PC-9 (cell line): ENCODE measurements around the gene FOXK1. TPM values are rescaled to one million over a fixed set of nuclear protein-coding genes. Genes with fewer than 3 reads are reported as not detected.
"Not testable (repeated sequence)": the region's sequence is repeated elsewhere in the genome, so short reads cannot be mapped to it uniquely, and the experiment has no call there.

Experiments
- BruUV-seq: library from RNA; stranded (reverse); fragments of 400-500 nt; replicated peaks from 2 replicates; lab custom pipeline; 2021; lab: Mats Ljungman, UMichigan
- CTCF ChIA-PET: fragments of 300-600 bp; sonication (Branson Sonifier 250); formaldehyde crosslinking; loops from one replicate; lab custom pipeline; 2022; ENCODE audit warnings: antibody characterized with exemption; lab: Charles Lee
- POLR2A ChIA-PET: fragments of 300-600 bp; sonication (Branson Sonifier 250); formaldehyde crosslinking; loops from one replicate; lab custom pipeline; 2022; ENCODE audit warnings: antibody characterized with exemption; ENCODE audit not compliant: unreplicated experiment; lab: Charles Lee
- DNase-seq, 2 experiments: peaks; one replicate each; pipeline versions ENCODE4 v3.0.0 to v3.0.0-alpha.2; 2015 to 2022; ENCODE audit warnings: mixed read lengths in 1 of 2
- H2AFZ ChIP-seq: fragments of 200-600 bp; sonication (generic); 2 replicates; pipeline ENCODE4 v1.8.1; 2017; ENCODE audit warnings: antibody characterized with exemption
- H3F3A ChIP-seq: fragments of 200-600 bp; sonication (generic); 2 replicates; pipeline ENCODE4 v1.8.1; 2017; ENCODE audit warnings: antibody characterized with exemption, mild to moderate bottlenecking, low read depth; ENCODE audit not compliant: insufficient read depth
- H3K27ac ChIP-seq: fragments of 200-600 bp; sonication (generic); 2 replicates; pipeline ENCODE4 v1.6.1; 2016; ENCODE audit warnings: mixed run types
- H3K27me3 ChIP-seq: fragments of 200-600 bp; sonication (generic); 2 replicates; pipeline ENCODE4 v1.6.1; 2016; ENCODE audit warnings: low read depth, mixed run types; ENCODE audit not compliant: insufficient read depth
- H3K36me3 ChIP-seq: fragments of 200-600 bp; sonication (generic); 2 replicates; pipeline ENCODE4 v1.6.1; 2016; ENCODE audit warnings: low read depth, mixed run types
- H3K4me1 ChIP-seq: fragments of 200-600 bp; sonication (generic); replicated peaks from 2 replicates; pipeline ENCODE4 v1.6.1; 2016; ENCODE audit warnings: mixed run types; ENCODE audit not compliant: insufficient read depth
- H3K4me2 ChIP-seq: fragments of 200-600 bp; sonication (generic); 2 replicates; pipeline ENCODE4 v1.6.1; 2017; ENCODE audit warnings: mixed run types
- H3K4me3 ChIP-seq: fragments of 200-600 bp; sonication (generic); 2 replicates; pipeline ENCODE4 v1.6.1; 2016; ENCODE audit warnings: mixed run types
- H3K79me2 ChIP-seq: fragments of 200-600 bp; sonication (generic); 2 replicates; pipeline ENCODE4 v1.6.1; 2017; ENCODE audit warnings: low read depth, mixed run types
- H3K9me2 ChIP-seq: fragments of 200-600 bp; sonication (generic); 2 replicates; pipeline ENCODE4 v1.8.1; 2017; ENCODE audit warnings: mild to moderate bottlenecking; ENCODE audit not compliant: insufficient read depth
- H3K9me3 ChIP-seq: fragments of 200-600 bp; sonication (generic); 2 replicates; pipeline ENCODE4 v1.8.1; 2016; ENCODE audit warnings: low read depth; ENCODE audit not compliant: insufficient read depth
- H4K20me1 ChIP-seq: fragments of 200-600 bp; sonication (generic); 2 replicates; pipeline ENCODE4 v1.8.1; 2017; ENCODE audit not compliant: insufficient read depth
- CTCF ChIP-seq: fragments of 200-600 bp; sonication (generic); conservative IDR thresholded peaks from 2 replicates; pipeline ENCODE4 v1.6.1; 2017; ENCODE audit warnings: mixed run types, antibody characterized with exemption, mild to moderate bottlenecking, moderate library complexity
- EZH2 ChIP-seq: fragments of 200-600 bp; sonication (generic); IDR thresholded peaks from 2 replicates; pipeline ENCODE4 v1.8.0; 2017; ENCODE audit warnings: antibody characterized with exemption, low read depth
- intact Hi-C: fragments of 100-400 bp; cut with micrococcal nuclease; formaldehyde crosslinking; loops from one replicate; pipeline ENCODE4 v1.10.0; 2022; ENCODE audit not compliant: unreplicated experiment
- total RNA-seq: library from RNA; stranded (reverse); gene quantifications from 2 replicates; pipeline ENCODE4 v1.2.3, GENCODE V29; 2021

The FOXK1 gene
- total RNA-seq, 1 experiment from 2014 or later = 68.1 TPM

GRCh38 chr7:4668510-4668847 is 13.6 kb upstream of the FOXK1 start:
- H4K20me1 ChIP-seq = no peaks in the 10 kb centered on the region
- TF ChIP-seq CTCF (no peak), EZH2 (no peak)
- H3K9me3 ChIP-seq = no peaks in the 10 kb centered on the region
- CTCF ChIA-PET = no interaction called here
- no peaks in the 10 kb centered on the region for H3K79me2 ChIP-seq
- no peak overlapping the region for H2AFZ ChIP-seq
- H3K9me2 ChIP-seq = no peaks in the 10 kb centered on the region
- POLR2A ChIA-PET = no interaction called here
- BruUV-seq = no TSS peak
- no peaks in the 10 kb centered on the region for H3K4me1 ChIP-seq
- H3K27ac ChIP-seq = no peak overlapping the region
- no peak overlapping the region for H3K4me2 ChIP-seq
- intact Hi-C loops = no loop called here
- H3F3A ChIP-seq = no peaks in the 10 kb centered on the region
- DNase-seq = no peak
- H3K36me3 ChIP-seq = no peaks in the 10 kb centered on the region
- H3K4me3 ChIP-seq = no peak overlapping the region
- peaks cover 24% of the 10 kb centered on the region for H3K27me3 ChIP-seq

GRCh38 chr7:4670791-4671190 is 11.3 kb upstream of the FOXK1 start:
- TF ChIP-seq CTCF (no peak), EZH2 (no peak)
- Histone ChIP-seq H3K9me3 (0 out of 2 replicates have a peak, but pooled peaks cover 3% of the 10 kb centered on the region), H3K79me2 (no peaks in the 10 kb centered on the region), H3K4me3 (no peak overlapping the region), H2AFZ (no peak overlapping the region), H3K27ac (no peak overlapping the region), H3K36me3 (no peaks in the 10 kb centered on the region), H4K20me1 (no peaks in the 10 kb centered on the region), H3K27me3 (peaks cover 23% of the 10 kb centered on the region; the same call in 1 of the 2 replicates), H3K4me1 (no peaks in the 10 kb centered on the region), H3K4me2 (no peak overlapping the region), H3K9me2 (no peaks in the 10 kb centered on the region), H3F3A (no peaks in the 10 kb centered on the region)
- ChIA-PET CTCF (no interaction called here), POLR2A (no interaction called here)
- intact Hi-C loops = no loop called here
- DNase-seq = no peak
- no TSS peak for BruUV-seq

- intact Hi-C loops = no loop called here
- BruUV-seq = no TSS peak
- Histone ChIP-seq H3K4me3 (no peak overlapping the region), H3F3A (no peaks in the 10 kb centered on the region), H2AFZ (no peak overlapping the region), H3K36me3 (no peaks in the 10 kb centered on the region), H3K9me3 (0 out of 2 replicates have a peak, but pooled peaks cover 3% of the 10 kb centered on the region), H3K27me3 (peaks cover 15% of the 10 kb centered on the region; the same call in 1 of the 2 replicates), H3K9me2 (no peaks in the 10 kb centered on the region), H3K27ac (no peak overlapping the region), H4K20me1 (no peaks in the 10 kb centered on the region), H3K4me2 (no peak overlapping the region), H3K79me2 (no peaks in the 10 kb centered on the region), H3K4me1 (no peaks in the 10 kb centered on the region)
- CTCF ChIA-PET = no interaction called here
- DNase-seq = no peak
- TF ChIP-seq CTCF (no peak), EZH2 (no peak)
- POLR2A ChIA-PET = no interaction called here
Observed at GRCh38 chr7:4675771-4676367, 6.2 kb upstream of the FOXK1 start.

- H3K27me3 ChIP-seq, H3K9me2 ChIP-seq, H3K36me3 ChIP-seq, intact Hi-C loops, BruUV-seq, DNase-seq, H3K4me3 ChIP-seq, H3K4me2 ChIP-seq, POLR2A ChIA-PET, CTCF ChIA-PET, H3F3A ChIP-seq, H3K27ac ChIP-seq, H2AFZ ChIP-seq, H3K79me2 ChIP-seq, H3K4me1 ChIP-seq, H4K20me1 ChIP-seq, H3K9me3 ChIP-seq: not testable (repeated sequence)
Observed at GRCh38 chr7:4677518-4677917, 4.6 kb upstream of the FOXK1 start.
